ENCODE data around the gene TSPEAR.
"Not testable (repeated sequence)": the region's sequence is repeated elsewhere in the genome, so short reads cannot be mapped to it uniquely, and the experiment has no call there.

The TSPEAR gene

GRCh38 chr21:44650973-44651675 lies 60.2 kb downstream of the TSPEAR start:
- no peak for DNase-seq (ENCODE audit: low read depth in 3 of 3)

GRCh38 chr21:44650265-44650972 lies 61.0 kb downstream of the TSPEAR start:
- DNase-seq (ENCODE audit: low read depth in 3 of 3), result no peak

- DNase-seq (ENCODE audit: low read depth in 3 of 3), result no peak
Measured at GRCh38 chr21:44649521-44650100, 61.8 kb downstream of the TSPEAR start.

GRCh38 chr21:44648557-44649311 lies 62.6 kb downstream of the TSPEAR start:
- no peak for DNase-seq (ENCODE audit: low read depth in 3 of 3)

- DNase-seq (ENCODE audit: low read depth in 3 of 3), result no peak
Measured at GRCh38 chr21:44647222-44647552, 64.2 kb downstream of the TSPEAR start.

- DNase-seq (ENCODE audit: low read depth in 3 of 3), result not testable (repeated sequence)
Measured at GRCh38 chr21:44646366-44647221, 64.8 kb downstream of the TSPEAR start, which contains the start of gene KRTAP10-11. Gene KRTAP10-11, plus strand, starts transcription at chr21:44646414. Its CDS starts 45 bp downstream, at chr21:44646459.

GRCh38 chr21:44644878-44645277 lies 66.5 kb downstream of the TSPEAR start:
- DNase-seq (ENCODE audit: low read depth in 3 of 3), result no peak

GRCh38 chr21:44643741-44644310 lies 67.5 kb downstream of the TSPEAR start:
- DNase-seq (ENCODE audit: low read depth in 3 of 3), result no peak

- no peak for DNase-seq (ENCODE audit: low read depth in 3 of 3)
Measured at GRCh38 chr21:44640761-44641160, 70.6 kb downstream of the TSPEAR start.

GRCh38 chr21:44639331-44639655 lies 72.1 kb downstream of the TSPEAR start:
- DNase-seq (ENCODE audit: low read depth in 3 of 3), result no peak

- not testable (repeated sequence) for DNase-seq (ENCODE audit: low read depth in 3 of 3)
Measured at GRCh38 chr21:44638506-44639330, 72.7 kb downstream of the TSPEAR start.

GRCh38 chr21:44637851-44638348 lies 73.5 kb downstream of the TSPEAR start:
- DNase-seq (ENCODE audit: low read depth in 3 of 3), result not testable (repeated sequence)

- no peak for DNase-seq (ENCODE audit: low read depth in 3 of 3)
Measured at GRCh38 chr21:44637018-44637850, 74.1 kb downstream of the TSPEAR start, which contains the start of gene KRTAP10-10. Gene KRTAP10-10, plus strand, starts transcription at chr21:44637356. Its CDS starts 62 bp downstream, at chr21:44637418.

GRCh38 chr21:44636209-44637017 lies 75.0 kb downstream of the TSPEAR start:
- no peak for DNase-seq (ENCODE audit: low read depth in 3 of 3)

- no peak for DNase-seq (ENCODE audit: low read depth in 3 of 3)
Measured at GRCh38 chr21:44632067-44632466, 79.3 kb downstream of the TSPEAR start.

- no peak for DNase-seq (ENCODE audit: low read depth in 3 of 3)
Measured at GRCh38 chr21:44630440-44630839, 80.9 kb downstream of the TSPEAR start.

GRCh38 chr21:44628707-44629391 lies 82.5 kb downstream of the TSPEAR start:
- DNase-seq (ENCODE audit: low read depth in 3 of 3), result no peak
